Measurements from ENCODE around the gene PLCB3. TPM values are rescaled to one million over a fixed set of nuclear protein-coding genes. Genes with fewer than 3 reads are reported as not detected.

Gene PLCB3
- total and polyA plus RNA-seq, 2 donors (not counting 3 experiments of a cell fraction or from before 2014, with no cell fraction given) = 32.3 to 61.1 TPM

DNA sequence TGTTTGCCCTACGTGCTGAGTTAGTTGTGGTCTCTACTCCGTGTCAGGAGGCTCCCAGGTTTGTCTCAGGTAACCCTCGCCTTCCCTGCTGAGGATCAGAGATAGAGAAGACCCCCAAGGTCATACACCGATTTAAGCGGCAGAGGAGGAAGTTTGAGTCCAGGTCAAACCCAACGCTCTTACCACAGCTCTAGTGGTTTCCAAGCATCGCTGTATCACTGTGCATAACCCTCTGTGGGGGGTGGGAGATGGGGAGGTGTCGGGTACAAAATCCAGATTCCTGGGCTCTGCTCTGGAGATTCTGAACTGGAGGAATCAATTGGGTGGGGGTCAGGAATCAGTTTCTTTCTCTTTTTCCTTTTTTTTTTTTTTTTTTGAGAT lies 20.4 kb upstream of the PLCB3 start:
- dilution Hi-C loops (cut with MboI; ENCODE audit: extremely low pct_ligation_motif_present, low sequenced_read_pairs) = no loop called here
- peak overlapping the region; percentile 70 for H2AFZ ChIP-seq (ENCODE audit: low read depth, low read length)
- FAIRE-seq = no peak

More for the DNA sequence above, 20.4 kb upstream of the PLCB3 start:
- peaks cover 8% of the 10 kb centered on the region for H3K79me2 ChIP-seq (ENCODE audit: control insufficient read depth, insufficient read depth, low read length)
- ChIA-PET POLR2A (no interaction called here), CTCF (interaction anchor here (0.9 to 2.0 kb wide), 3 partner anchors 23 to 70 kb away, joined by 3 to 9 read pairs (median 4); no protein-coding TSS in a partner anchor)
- peaks cover 0 to 2% of the 10 kb centered on the region in 2 experiments for H3K36me3 ChIP-seq (ENCODE audit: control insufficient read depth in 2 of 2, extremely low read depth in 1 of 2, insufficient read depth in 2 of 2, low read length in 2 of 2)
- TSS peak; percentile 4 for BruUV-seq (replicated peaks)
- peak overlapping the region; percentile 71 for H3K4me2 ChIP-seq (ENCODE audit: insufficient read depth, low read length)
- H3K9me3 ChIP-seq (replicated peaks; ENCODE audit: control insufficient read depth, insufficient read depth, low read length) = no peaks in the 10 kb centered on the region
- H4K20me1 ChIP-seq (replicated peaks; ENCODE audit: control insufficient read depth, extremely low read depth, insufficient read depth, low read length) = no peaks in the 10 kb centered on the region
- H3K4me1 ChIP-seq (ENCODE audit: control insufficient read depth, extremely low read depth, insufficient read depth, low read length) = peaks cover 18% of the 10 kb centered on the region
- peak overlapping the region; percentile 69 for H3K9ac ChIP-seq (replicated peaks; ENCODE audit: extremely low read depth, insufficient read depth, low read length)
- no peaks in the 10 kb centered on the region for H3K27me3 ChIP-seq (ENCODE audit: control insufficient read depth in 2 of 2, insufficient read depth in 2 of 2, low read length in 2 of 2)
- peak overlapping the region; percentile 60 to 71 (median 69) for H3K4me3 ChIP-seq (replicated peaks in 1 of 3; ENCODE audit: insufficient read depth in 1 of 3, low read depth in 1 of 3, low read length in 3 of 3)
- no peaks in the 10 kb centered on the region for H3K9me1 ChIP-seq (replicated peaks; ENCODE audit: control insufficient read depth, extremely low read depth, insufficient read depth, low read length)
- TF ChIP-seq GATA2 (IDR thresholded peaks at IDR 0.05; ENCODE audit: insufficient read depth, insufficient read length, low read depth, low read length) = no peak
- no peak for TF ChIP-seq EZH2 (IDR thresholded peaks at IDR 0.05; ENCODE audit: borderline replicate concordance, low read depth, low read length, severe bottlenecking)
- TF ChIP-seq CTCF (IDR thresholded peaks at IDR 0.05; ENCODE audit: extremely low read depth in 1 of 2, insufficient read depth in 1 of 2, low read depth in 1 of 2, low read length in 2 of 2) = no peak
- TF ChIP-seq JUN (IDR thresholded peaks at IDR 0.05; ENCODE audit: borderline replicate concordance, insufficient read depth, insufficient read length, low read depth) = no peak
- H3K27ac ChIP-seq (ENCODE audit: insufficient read depth, low read depth, low read length) = peak overlapping the region; percentile 69
- no peak for DNase-seq (ENCODE audit: low read depth, low spot score)
- intact Hi-C loops (cut with micrococcal nuclease) = loop anchor here (1.0 to 5.0 kb wide), 4 partner anchors 10 to 44 kb away; partner anchors contain the start of genes FKBP2 and STIP1

Measured in endothelial cell of umbilical vein (primary cell).